ENCODE results near the gene TNFRSF17. TPM values are rescaled to one million over a fixed set of nuclear protein-coding genes. Genes with fewer than 3 reads are reported as not detected.

Gene TNFRSF17
- total and polyA plus RNA-seq, 9 of the 15 experiments (the other 6 are each of a cell fraction or from before 2014, with no cell fraction given): not detected

DNA sequence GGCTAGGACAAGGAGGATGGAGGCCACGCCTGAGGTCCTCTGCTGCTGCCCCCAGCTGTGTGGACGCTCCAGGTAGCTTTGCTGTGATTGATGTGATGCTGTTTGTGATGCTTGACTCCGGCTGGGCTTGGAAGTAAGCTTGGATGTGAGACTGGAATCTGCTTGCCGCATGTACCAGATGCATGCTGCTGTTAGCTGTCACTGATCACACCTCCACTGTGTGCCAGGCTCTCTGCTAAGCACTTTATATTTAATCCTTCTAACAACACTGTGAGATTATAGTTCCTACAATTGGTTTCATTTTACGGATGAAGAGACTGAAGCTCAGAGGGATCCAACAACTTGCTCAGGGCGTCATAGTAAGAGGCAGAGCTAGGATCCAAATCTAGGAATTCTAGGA, 35.0 kb downstream of the TNFRSF17 start:
- no peaks in the 10 kb centered on the region for H3K36me3 ChIP-seq (ENCODE audit: control insufficient read depth, insufficient read depth, low read length)
- no peak overlapping the region for H3K4me2 ChIP-seq (ENCODE audit: insufficient read depth, low read length)
- ATAC-seq (no peak), DNase-seq (ENCODE audit: extremely low read depth in 1 of 4, low spot score in 3 of 4) (no peak), FAIRE-seq (no peak)
- POLR2A ChIA-PET: interaction anchor here (0.5 to 1.6 kb wide), 5 partner anchors 8 to 87 kb away, joined by 3 to 5 read pairs (median 4); partner anchors contain the start of gene SNX29
- intact Hi-C loops (cut with micrococcal nuclease) (no loop called here), in situ Hi-C loops (cut with MboI) (no loop called here)
- H3K27me3 ChIP-seq (ENCODE audit: control insufficient read depth in 2 of 2, insufficient read depth in 2 of 2, low read length in 2 of 2): no peaks in the 10 kb centered on the region
- no peak overlapping the region for H3K27ac ChIP-seq (ENCODE audit: extremely low read depth, low read depth, low read length)
- H3K9me3 ChIP-seq (replicated peaks; ENCODE audit: control insufficient read depth, insufficient read depth, low read depth, low read length): no peaks in the 10 kb centered on the region
- no peaks in the 10 kb centered on the region for H3K79me2 ChIP-seq (ENCODE audit: control insufficient read depth, insufficient read depth, low read length)
- peaks cover 10 to 20% of the 10 kb centered on the region in 2 experiments; a peak in 4 of 5 replicates for H3K4me1 ChIP-seq (replicated peaks in 1 of 2; ENCODE audit: control insufficient read depth in 2 of 2, insufficient read depth in 2 of 2, low read length in 2 of 2)
- no TSS peak for BruUV-seq (replicated peaks)
- CTCF ChIA-PET (ENCODE audit: low intra/inter-chr PET ratio): no interaction called here
- no peaks in the 10 kb centered on the region for H3K9me1 ChIP-seq (ENCODE audit: control insufficient read depth, insufficient read depth, low read length)
- no peak overlapping the region for H3K4me3 ChIP-seq
- no peak overlapping the region for H2AFZ ChIP-seq (ENCODE audit: low read depth, low read length)
- no peak overlapping the region for H3K9ac ChIP-seq (ENCODE audit: insufficient read depth in 1 of 2, low read depth in 2 of 2, low read length in 2 of 2)
- WGBS (ENCODE audit: insufficient coverage, low coverage, missing lambda C conversion rate): 65% methylated on average over 5 of the region's 6 CpGs
- H4K20me1 ChIP-seq (replicated peaks; ENCODE audit: control insufficient read depth, insufficient read depth, low read length): no peaks in the 10 kb centered on the region
- TF ChIP-seq, protein P1, sequence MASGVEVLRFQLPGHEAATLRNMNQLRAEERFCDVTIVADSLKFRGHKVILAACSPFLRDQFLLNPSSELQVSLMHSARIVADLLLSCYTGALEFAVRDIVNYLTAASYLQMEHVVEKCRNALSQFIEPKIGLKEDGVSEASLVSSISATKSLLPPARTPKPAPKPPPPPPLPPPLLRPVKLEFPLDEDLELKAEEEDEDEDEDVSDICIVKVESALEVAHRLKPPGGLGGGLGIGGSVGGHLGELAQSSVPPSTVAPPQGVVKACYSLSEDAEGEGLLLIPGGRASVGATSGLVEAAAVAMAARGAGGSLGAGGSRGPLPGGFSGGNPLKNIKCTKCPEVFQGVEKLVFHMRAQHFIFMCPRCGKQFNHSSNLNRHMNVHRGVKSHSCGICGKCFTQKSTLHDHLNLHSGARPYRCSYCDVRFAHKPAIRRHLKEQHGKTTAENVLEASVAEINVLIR (CRISPR knock-in tag; IDR thresholded peaks at IDR 0.05): no peak
- TF ChIP-seq GATAD2B (IDR thresholded peaks at IDR 0.05; ENCODE audit: borderline replicate concordance) (no peak), SREBF1 (IDR thresholded peaks at IDR 0.05; ENCODE audit: borderline replicate concordance, low read depth, low read length) (no peak), SMAD4 (CRISPR knock-in tag; conservative IDR thresholded peaks at IDR 0.05) (no peak), NFRKB (IDR thresholded peaks at IDR 0.05; ENCODE audit: low read depth) (no peak), SIX5 (IDR thresholded peaks at IDR 0.05; ENCODE audit: borderline replicate concordance in 1 of 2, insufficient read depth in 1 of 2, low read depth in 1 of 2, low read length in 2 of 2) (no peak), ZNF551 (CRISPR knock-in tag; IDR thresholded peaks at IDR 0.05) (no peak), ZNF146 (CRISPR knock-in tag; IDR thresholded peaks at IDR 0.05; ENCODE audit: unreplicated experiment) (no peak), U2AF2 (optimal IDR thresholded peaks at IDR 0.05; ENCODE audit: low read depth, low read length) (no peak), NCOA2 (IDR thresholded peaks at IDR 0.05; ENCODE audit: partially characterized antibody in 2 of 2) (no peak), CEBPG (CRISPR knock-in tag; IDR thresholded peaks at IDR 0.05) (no peak), CEBPG (tag; conservative IDR thresholded peaks at IDR 0.05 in 1 of 2, IDR thresholded peaks at IDR 0.05 in 1 of 2) (no peak), HOXB6 (CRISPR knock-in tag; IDR thresholded peaks at IDR 0.05; ENCODE audit: borderline replicate concordance) (no peak), ILK (tag; IDR thresholded peaks at IDR 0.05; ENCODE audit: borderline replicate concordance, low read depth) (no peak), NFIX (CRISPR knock-in tag; IDR thresholded peaks at IDR 0.05; ENCODE audit: low read depth) (no peak), DIDO1 (tag; IDR thresholded peaks at IDR 0.05; ENCODE audit: low read depth) (no peak)
- TF ChIP-seq, protein P2, sequence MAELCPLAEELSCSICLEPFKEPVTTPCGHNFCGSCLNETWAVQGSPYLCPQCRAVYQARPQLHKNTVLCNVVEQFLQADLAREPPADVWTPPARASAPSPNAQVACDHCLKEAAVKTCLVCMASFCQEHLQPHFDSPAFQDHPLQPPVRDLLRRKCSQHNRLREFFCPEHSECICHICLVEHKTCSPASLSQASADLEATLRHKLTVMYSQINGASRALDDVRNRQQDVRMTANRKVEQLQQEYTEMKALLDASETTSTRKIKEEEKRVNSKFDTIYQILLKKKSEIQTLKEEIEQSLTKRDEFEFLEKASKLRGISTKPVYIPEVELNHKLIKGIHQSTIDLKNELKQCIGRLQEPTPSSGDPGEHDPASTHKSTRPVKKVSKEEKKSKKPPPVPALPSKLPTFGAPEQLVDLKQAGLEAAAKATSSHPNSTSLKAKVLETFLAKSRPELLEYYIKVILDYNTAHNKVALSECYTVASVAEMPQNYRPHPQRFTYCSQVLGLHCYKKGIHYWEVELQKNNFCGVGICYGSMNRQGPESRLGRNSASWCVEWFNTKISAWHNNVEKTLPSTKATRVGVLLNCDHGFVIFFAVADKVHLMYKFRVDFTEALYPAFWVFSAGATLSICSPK (IDR thresholded peaks at IDR 0.05; ENCODE audit: borderline replicate concordance): no peak
- TF ChIP-seq, protein P3, sequence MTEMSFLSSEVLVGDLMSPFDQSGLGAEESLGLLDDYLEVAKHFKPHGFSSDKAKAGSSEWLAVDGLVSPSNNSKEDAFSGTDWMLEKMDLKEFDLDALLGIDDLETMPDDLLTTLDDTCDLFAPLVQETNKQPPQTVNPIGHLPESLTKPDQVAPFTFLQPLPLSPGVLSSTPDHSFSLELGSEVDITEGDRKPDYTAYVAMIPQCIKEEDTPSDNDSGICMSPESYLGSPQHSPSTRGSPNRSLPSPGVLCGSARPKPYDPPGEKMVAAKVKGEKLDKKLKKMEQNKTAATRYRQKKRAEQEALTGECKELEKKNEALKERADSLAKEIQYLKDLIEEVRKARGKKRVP (CRISPR knock-in tag; IDR thresholded peaks at IDR 0.05): no peak

All from K562 (cell line).